NCI-H69 (cell line): Measurements from ENCODE around the gene WDR64.

Experiments used
- DNase-seq: peaks from one replicate; lab custom pipeline; 2025; lab: John Stamatoyannopoulos, UW

Gene WDR64

DNA sequence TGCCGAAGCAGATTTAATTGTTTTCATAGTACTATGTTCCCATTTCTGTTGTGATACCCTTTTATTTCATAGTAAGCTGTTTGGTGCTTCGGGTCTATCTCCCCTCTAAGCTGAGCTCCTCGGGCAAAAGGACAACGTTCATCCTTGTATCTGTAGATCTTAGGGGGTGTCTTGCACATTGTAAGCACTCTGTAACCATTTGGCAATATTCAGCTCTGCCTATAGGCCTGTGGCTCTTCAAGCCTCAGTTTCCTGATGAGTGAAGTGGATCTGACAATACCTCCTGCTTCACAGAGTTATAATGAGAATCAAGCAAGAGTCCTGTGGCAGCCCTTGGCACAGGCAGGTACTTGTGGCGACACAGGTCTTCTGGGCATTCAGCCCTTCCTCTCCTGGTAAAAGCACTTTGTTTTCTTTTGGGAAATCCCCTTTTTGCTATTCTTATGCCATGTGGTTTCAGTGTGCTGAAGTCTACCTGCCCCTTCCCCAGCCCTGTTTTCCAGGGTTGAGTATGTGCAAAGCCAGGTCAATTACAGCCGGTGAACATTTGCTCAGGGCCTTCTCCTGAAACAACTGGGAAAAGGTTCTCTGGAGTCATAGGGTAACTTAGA lies 187.4 kb downstream of the WDR64 start:
- no peak for DNase-seq

DNA sequence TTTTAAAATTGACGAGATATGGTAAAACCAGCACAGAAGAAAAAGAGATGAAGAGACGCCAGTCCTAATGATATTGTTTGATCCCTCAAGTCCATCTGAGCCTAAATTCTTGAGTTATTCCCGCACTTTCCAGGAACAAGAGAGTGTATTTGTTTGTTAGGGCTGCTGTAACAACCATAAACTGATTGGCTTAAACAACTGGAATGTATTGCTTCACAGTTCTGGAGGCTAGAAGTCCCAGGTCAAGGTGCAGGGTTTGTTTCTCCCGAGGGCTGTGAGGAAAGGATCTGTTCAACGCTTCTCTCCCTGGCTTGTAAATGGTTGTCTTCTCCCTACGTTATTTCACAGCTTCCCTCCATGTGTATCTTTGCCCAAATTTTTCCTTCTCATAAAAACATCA lies 188.1 kb downstream of the WDR64 start:
- no peak for DNase-seq

DNA sequence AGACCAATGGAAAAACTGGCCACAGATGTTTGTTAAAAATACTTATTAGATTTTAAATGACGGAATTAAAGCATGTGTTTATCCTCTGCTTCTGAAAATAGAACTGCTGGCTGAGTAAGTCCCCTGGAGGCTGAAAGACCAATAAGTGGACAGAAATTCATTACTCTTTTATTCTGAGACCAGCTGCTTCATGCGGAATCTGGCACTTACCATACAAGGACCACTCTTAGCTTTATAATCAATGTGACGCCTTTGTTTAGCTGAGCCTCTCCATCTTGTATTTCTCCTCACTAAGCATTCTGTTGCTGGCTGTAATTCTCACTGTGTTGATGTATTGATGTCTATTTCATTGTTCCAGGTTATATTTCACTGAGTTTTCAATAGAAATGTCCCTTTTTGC lies 189.6 kb downstream of the WDR64 start:
- no peak for DNase-seq

DNA sequence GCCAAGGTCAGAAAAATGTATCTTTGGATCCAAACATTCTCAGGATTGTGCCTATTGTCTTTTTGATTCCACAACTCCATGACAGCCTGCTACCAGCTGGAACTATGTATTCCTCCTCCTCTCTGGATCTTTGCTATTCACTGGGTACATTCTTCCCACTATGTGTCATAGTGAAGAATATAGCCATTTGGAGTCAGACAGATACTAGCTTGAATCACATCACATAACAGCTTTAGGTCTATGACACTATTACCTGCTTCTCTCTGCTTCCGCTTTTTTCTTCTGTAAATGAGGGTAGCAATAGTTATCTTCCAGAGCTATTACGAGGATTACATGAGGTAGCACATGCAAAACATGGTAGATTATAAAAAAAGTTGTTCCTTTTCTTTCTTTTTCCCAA lies 190.5 kb downstream of the WDR64 start:
- no peak for DNase-seq

DNA sequence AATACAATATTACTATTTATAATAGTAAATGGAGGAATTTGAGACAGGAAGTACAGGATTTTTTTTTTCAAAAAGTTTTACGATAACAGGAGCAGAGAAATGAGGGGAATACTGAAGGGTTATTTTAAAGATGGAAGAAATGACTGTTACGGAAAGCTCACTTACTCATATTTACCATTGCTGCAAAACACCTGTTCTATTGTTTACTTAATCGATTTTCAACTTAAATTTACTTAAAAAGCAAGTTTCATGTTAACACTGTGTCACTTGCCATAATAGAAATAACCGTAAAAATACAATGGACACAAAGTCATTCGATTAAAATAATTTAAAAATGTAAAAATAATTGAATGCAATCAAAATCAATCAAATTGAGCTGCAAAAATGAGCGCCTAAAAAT lies 192.5 kb downstream of the WDR64 start:
- DNase-seq = no peak

DNA sequence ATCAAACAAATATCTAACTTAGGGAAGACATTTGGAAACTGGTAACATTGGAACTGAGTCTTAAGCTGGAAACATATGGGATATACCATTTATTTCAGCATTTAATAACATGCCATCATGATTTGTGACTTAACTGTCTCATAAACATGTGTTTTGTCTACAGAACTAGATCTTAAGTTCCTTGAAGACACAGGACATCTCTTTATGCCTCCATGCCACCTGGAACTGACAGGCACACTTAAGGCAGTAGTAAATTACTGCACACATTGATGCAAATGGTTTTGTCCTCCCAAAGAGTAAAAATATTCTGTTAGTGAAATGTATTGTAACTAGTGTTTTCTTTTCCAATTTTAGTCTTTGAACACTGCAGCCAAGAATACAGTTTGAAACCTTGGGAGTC lies 194.3 kb downstream of the WDR64 start:
- no peak for DNase-seq

DNA sequence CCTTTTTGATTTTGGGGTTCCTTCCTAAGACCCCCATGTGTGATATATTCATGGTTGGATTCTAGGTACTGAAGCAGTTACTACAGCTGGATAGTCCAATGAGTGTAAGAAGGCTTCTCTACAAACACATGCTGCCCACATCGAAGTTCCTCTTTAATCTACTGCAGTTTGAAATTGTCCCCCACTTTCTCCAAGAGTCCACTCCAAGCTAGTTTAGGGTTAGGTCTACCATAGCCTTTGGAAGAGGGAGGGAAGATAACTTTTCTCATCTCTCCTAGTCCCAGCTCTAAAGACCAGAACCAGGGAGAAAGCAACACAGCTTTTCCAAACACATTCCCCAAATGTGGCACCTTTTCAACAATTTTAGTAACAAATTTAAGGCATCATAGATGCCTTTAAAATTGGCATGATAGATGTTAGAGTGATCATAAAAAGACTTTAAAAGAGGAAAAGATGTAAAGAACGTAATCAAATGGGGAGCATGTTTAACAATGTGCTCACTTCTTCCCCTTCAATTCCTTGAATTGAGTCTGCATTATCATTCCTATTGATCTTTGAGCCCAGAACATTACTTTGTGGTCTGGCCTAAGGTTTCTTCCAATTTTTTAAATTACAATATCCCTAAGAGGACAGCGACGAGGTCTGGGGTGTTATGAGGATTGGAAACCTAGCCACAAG lies 194.9 kb downstream of the WDR64 start:
- no peak for DNase-seq

DNA sequence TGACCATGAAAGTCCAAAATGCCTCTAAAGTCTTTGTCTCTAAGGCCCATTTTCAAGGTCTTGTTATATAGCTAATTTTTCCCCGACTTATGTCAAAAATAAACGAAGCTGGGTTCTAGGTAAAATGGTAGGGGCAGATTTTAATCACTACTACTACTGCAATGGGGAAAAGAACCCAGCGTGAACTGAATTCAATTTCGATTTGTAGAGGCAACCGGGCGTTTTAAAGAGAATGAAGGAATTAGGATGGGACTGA lies 195.4 kb downstream of the WDR64 start:
- no peak for DNase-seq

DNA sequence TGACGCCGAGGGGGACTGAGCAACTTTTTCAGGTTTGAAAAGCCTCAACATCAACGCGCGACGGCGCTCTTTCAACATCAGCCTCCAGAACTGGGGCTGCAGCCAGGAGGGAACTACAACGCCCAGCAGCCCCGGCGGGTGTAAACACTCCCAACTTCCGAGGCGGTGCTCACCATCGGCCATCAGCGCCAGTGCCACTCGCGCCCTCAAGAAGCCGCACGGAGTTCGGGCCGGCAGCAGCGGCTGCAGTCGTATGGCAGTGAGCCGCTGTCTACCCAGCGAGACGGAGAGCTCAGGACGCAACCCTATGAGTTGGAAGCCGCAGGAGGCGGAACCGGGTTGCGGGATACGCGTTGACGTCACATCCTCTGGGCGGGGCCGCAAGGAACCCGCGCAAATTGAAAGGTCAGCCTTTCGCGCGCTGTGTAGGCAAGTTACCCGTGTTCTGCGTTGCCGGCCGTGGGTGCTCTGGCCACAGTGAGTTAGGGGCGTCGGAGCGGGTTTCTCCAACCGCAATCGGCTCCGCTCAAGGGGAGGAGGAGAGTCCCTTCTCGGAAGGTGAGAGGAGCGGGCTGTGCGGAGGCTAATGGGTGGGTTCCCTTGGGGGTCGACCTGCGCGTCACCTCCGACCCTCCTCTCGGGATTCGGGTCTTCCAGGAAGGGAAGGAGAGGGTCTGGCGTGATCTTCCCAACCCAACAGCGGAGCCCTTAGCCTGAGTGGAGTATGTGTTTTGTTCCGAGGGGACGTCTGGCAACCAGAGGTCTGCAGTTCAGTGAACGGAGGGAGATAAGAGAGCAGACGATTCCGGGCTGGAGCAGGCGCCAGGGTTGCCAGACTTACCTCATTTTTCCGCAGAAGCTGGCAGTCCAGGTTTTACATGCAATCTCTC lies 196.0 kb downstream of the WDR64 start, which contains the start of gene EXO1:
Gene EXO1, plus strand, starts transcription at position 409 of the 890 bp plus-strand sequence. CDS start 2,222 bp downstream, outside the sequence.
- peak; percentile 96 for DNase-seq

DNA sequence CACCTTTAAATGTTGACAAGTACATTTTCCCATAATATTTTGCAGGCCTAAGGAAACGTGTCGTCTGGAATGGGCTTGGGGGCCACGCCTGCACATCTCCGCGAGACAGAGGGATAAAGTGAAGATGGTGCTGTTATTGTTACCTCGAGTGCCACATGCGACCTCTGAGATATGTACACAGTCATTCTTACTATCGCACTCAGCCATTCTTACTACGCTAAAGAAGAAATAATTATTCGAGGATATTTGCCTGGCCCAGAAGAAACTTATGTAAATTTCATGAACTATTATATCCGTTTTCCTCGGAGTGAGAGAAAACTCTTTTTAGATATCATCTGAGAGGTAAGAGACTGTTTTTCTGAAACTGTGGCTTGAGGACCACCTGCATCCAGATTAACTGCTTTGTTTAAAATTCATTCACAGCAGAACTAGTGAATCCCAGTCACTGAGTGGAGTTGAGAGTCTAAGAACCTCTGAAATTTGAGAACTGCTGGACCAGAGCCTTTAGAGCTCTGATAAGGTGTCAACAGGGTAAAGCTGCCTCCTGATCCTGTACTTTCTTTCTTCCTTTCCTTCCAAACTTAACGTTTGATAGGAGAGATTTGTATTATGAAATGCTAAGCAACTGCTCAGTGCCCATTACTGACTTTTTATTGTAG lies 196.7 kb downstream of the WDR64 start:
- peak; percentile 56 for DNase-seq

DNA sequence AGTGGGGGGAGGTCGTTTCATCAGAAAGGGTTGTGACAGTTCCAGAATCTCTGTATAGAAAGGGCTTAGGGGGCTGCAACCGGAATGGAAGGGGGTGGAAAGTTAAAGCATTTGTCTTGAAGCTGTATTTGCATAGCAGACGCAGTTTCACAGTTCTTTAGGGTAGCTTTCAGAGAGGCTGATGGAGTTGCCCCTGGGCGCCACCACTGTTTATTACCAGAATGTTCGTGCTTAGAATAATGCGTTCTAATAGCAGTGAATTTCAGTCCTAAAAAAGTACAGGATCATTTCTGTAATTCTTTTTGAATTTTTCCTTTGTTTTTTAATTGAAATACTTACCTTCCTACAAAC lies 197.2 kb downstream of the WDR64 start:
- peak; percentile 27 for DNase-seq
